AG09319 (cell line): ENCODE data around the gene PARP6.
A peak's percentile ranks its signal among the peaks of the same experiment; 100 is the strongest.

Experiments
- DNase-seq: peaks from one replicate; pipeline ENCODE4 v3.0.0-alpha.2; 2010; ENCODE audit warnings: low read depth; ENCODE audit errors: extremely low read depth
- CTCF ChIP-seq: IDR thresholded peaks from 2 replicates; pipeline ENCODE4 v1.5.1; 2011; ENCODE audit warnings: low read depth, mild to moderate bottlenecking, inconsistent platforms, low read length, moderate library complexity

PARP6 gene

DNA sequence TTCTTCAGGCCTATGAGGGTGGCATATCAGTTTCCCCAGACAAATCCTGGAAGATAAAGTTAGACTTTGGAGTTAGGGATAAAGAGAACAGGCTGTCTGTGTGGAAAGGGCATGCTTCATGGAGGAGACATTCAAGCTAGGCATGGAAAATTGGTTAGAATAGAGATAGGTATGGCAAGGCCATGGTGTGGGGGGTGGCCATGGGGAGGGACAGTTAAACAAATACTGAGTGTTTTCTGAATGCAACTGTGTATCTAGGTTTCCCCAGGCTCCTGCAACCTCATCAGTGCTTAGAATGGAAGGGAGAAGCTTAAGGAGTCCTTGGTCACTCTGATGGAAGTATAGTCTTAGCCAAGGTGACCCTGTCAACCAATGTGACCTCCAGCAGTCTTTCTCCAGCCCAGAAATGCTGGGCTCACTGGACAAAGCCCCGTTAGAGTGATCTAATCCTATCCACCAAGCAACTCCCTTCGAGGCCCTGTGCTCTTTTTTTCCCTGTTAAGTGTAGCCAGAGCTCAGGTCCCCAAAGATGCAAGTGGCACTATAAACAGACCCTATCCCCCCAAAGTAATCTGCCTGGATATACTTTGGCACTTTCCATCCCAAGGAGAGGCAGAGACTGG, 35.9 kb downstream of the PARP6 start:
- TF ChIP-seq CTCF, result no peak
- no peak for DNase-seq

GRCh38 chr15:72235298-72235697, 37.1 kb downstream of the PARP6 start:
- no peak for DNase-seq
- TF ChIP-seq CTCF, result no peak

DNA sequence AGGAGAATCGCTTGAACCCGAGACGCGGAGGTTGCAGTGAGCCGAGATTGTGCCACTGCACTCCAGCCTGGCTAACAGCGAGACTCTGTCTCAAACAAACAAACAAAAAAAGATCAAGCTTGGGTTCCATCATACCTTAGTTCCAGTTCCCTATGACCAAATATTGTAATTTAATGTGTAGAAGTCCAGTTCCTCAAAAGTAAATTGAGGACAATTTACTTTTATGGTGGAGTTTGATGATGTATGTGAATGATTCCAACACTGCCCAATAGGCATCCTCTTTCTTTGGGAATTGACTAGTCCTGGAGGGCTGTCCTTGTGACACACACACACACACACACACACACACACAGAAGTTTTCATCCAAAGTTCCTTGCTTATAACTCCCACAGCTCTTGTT, 38.6 kb downstream of the PARP6 start:
- TF ChIP-seq CTCF, result no peak
- no peak for DNase-seq

- no peak for DNase-seq
Measured at GRCh38 chr15:72231833-72232478, 40.4 kb downstream of the PARP6 start.

DNA sequence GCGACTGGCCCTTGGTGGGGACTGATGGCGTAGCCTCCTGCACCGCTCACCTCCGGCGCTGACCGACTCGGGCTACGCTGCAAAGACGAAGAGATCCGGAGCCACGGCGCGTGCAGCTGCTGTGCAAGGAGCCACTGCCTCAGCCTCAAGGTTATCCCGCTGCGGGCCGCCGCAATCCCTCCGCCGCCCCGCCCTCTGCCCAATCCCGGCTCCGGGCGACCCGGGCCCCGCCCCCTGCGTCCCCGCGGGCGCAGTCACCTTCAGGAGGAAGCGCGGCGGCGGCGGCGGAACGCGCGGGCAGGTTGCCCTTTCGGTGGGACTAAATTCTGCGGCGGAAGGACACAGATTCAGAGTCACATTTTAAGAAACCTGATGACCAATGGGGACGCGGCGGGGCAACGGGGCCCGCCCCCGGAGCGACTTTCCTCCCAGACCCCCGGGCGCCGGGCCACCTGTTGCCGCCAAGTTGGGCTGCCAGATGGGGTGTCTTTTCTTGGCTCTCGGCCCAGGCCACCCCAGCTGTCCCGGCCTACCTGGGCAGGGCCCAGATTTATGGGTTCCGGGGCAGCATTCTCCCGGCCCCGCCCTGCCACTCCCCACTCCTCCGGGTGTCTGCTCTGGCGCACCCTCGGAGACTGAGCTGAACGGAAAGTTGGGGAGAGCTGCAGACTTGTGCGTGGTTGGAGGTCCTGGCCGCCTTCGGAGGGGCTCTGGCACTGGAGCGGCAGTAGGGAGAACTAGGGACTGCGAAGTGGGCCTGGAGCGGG, 41.1 kb downstream of the PARP6 start, which contains the start of gene PKM:
Gene PKM, minus strand, starts transcription at position 125 of the 767 bp plus-strand sequence. CDS start 12,093 bp downstream, outside the sequence.
- peak; percentile 97 for DNase-seq
- no peak for TF ChIP-seq CTCF

More at GRCh38 chr15:72231833-72232478, 40.4 kb downstream of the PARP6 start:
- TF ChIP-seq CTCF, result no peak

GRCh38 chr15:72230197-72231065, 41.9 kb downstream of the PARP6 start:
- peak; percentile 85 for DNase-seq
- TF ChIP-seq CTCF, result no peak

DNA sequence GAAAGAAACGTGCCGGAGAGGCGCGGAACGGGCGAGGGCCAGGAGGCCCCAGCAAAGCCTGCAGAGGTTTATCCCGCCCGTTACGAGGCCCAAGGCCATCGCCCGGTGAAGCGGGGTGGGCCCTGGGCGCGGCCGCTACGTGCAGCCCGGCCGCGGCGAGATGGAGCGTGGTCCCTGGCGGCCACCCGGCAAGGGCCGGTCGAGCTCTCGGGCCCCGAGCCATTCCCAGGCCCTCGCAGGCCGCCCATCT, 42.5 kb downstream of the PARP6 start:
- no peak for DNase-seq
- TF ChIP-seq CTCF, result no peak
